ENCODE results near the gene HTR6. TPM values are rescaled to one million over a fixed set of nuclear protein-coding genes. Genes with fewer than 3 reads are reported as not detected.
A peak's percentile ranks its signal among the peaks of the same experiment; 100 is the strongest.

The HTR6 gene
- total RNA-seq, 4 donors from 2014 or later, result 0.23 to 2.4 TPM; not detected in 2

GRCh38 chr1:19648689-19649088, 16.0 kb upstream of the HTR6 start:
- Histone ChIP-seq H3K27me3 (no peaks in the 10 kb centered on the region), H3K4me1 (peaks cover 79% of the 10 kb centered on the region), H3K36me3 (no peaks in the 10 kb centered on the region), H3K4me3 (no peak overlapping the region), H3K27ac (peak overlapping the region; percentile 95), H3K9me3 (no peaks in the 10 kb centered on the region)
- no peak for TF ChIP-seq EP300 (IDR thresholded peaks at IDR 0.05)
- TF ChIP-seq POLR2A (IDR thresholded peaks at IDR 0.05), result no peak
- TF ChIP-seq CTCF (IDR thresholded peaks at IDR 0.05), result peak in 1 of 2 donors; percentile 26
- TF ChIP-seq POLR2AphosphoS5 (IDR thresholded peaks at IDR 0.05), result no peak
- no peak for DNase-seq (ENCODE audit: low spot score in 2 of 2)
- WGBS, result 30% methylated on average over 9 of the region's 11 CpGs

GRCh38 chr1:19650416-19651140, 14.1 kb upstream of the HTR6 start:
- TF ChIP-seq EP300 (IDR thresholded peaks at IDR 0.05), result no peak
- no peak for TF ChIP-seq POLR2A (IDR thresholded peaks at IDR 0.05)
- TF ChIP-seq CTCF (IDR thresholded peaks at IDR 0.05), result no peak
- no peak for TF ChIP-seq POLR2AphosphoS5 (IDR thresholded peaks at IDR 0.05)
- H3K4me1 ChIP-seq, result peaks cover 84% of the 10 kb centered on the region
- peak overlapping the region; percentile 81 for H3K27ac ChIP-seq
- no peak for DNase-seq (ENCODE audit: low spot score in 2 of 2)
- H3K4me3 ChIP-seq, result peak overlapping the region; percentile 13
- WGBS, result 12% methylated on average over 12 of the region's 12 CpGs
- peaks cover 8% of the 10 kb centered on the region for H3K36me3 ChIP-seq
- H3K27me3 ChIP-seq, result no peaks in the 10 kb centered on the region
- no peaks in the 10 kb centered on the region for H3K9me3 ChIP-seq

- Histone ChIP-seq H3K9me3 (no peaks in the 10 kb centered on the region), H3K27ac (peak overlapping the region; percentile 81), H3K36me3 (peaks cover 12% of the 10 kb centered on the region), H3K4me1 (peaks cover 77% of the 10 kb centered on the region), H3K4me3 (peak overlapping the region; percentile 13), H3K27me3 (no peaks in the 10 kb centered on the region)
- WGBS, result 13% methylated on average over 10 of the region's 11 CpGs
- no peak for TF ChIP-seq POLR2A (IDR thresholded peaks at IDR 0.05)
- TF ChIP-seq CTCF (IDR thresholded peaks at IDR 0.05), result peak; percentile 62 to 75
- no peak for DNase-seq (ENCODE audit: low spot score in 2 of 2)
These were observed 13.4 kb upstream of the HTR6 start for GRCh38 chr1:19651141-19651737.

GRCh38 chr1:19654386-19654785, 10.3 kb upstream of the HTR6 start:
- Histone ChIP-seq H3K27me3 (no peaks in the 10 kb centered on the region), H3K4me1 (peaks cover 46% of the 10 kb centered on the region), H3K4me3 (no peak overlapping the region), H3K9me3 (no peaks in the 10 kb centered on the region), H3K36me3 (peaks cover 36% of the 10 kb centered on the region), H3K27ac (no peak overlapping the region)
- TF ChIP-seq POLR2A (IDR thresholded peaks at IDR 0.05) (no peak), EP300 (IDR thresholded peaks at IDR 0.05) (no peak)
- 82% methylated on average over 5 of the region's 5 CpGs for whole genome bisulfite sequencing
- DNase-seq (ENCODE audit: low spot score in 2 of 2), result no peak

- H3K9me3 ChIP-seq, result no peaks in the 10 kb centered on the region
- H3K27ac ChIP-seq, result no peak overlapping the region
- TF ChIP-seq POLR2AphosphoS5 (IDR thresholded peaks at IDR 0.05) (no peak), POLR2A (IDR thresholded peaks at IDR 0.05) (no peak), EP300 (IDR thresholded peaks at IDR 0.05) (no peak), CTCF (IDR thresholded peaks at IDR 0.05) (no peak)
- peaks cover 41% of the 10 kb centered on the region for H3K4me1 ChIP-seq
- H3K4me3 ChIP-seq, result no peak overlapping the region
- H3K36me3 ChIP-seq, result peaks cover 36% of the 10 kb centered on the region
- WGBS, result 74% methylated on average over 12 of the region's 15 CpGs
- DNase-seq (ENCODE audit: low spot score in 2 of 2), result no peak
- H3K27me3 ChIP-seq, result no peaks in the 10 kb centered on the region
These were observed 9.6 kb upstream of the HTR6 start for GRCh38 chr1:19654886-19655717.

Data from suprapubic skin (tissue), 4 donors.